ENCODE results near the gene BRSK1. TPM values are rescaled to one million over a fixed set of nuclear protein-coding genes. Genes with fewer than 3 reads are reported as not detected.

Gene BRSK1
- total RNA-seq, 4 donors from 2014 or later = 0.68 to 2.3 (median 1.6) TPM

DNA sequence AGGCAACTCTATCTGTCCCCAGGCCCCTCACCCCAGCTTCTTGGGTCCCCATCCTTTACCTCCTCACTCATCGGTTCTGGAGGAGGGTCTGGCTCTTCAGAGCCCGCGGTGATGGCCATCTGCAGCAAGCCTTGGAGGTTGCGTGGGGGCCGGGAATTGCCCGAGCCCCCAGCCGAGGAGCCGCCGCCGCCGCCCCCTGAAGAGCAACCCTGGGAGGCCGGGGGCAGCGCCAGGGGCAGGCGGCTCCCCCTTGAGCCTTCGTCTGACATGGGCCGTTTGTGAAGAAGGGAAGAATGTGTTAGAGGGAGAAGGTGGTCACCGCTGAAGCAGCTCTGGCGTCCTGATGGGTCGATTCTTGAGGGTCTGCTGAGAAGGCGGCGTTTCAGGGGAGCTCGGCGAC is 4.5 kb upstream of the BRSK1 start:
- 8% methylated on average over 22 of the region's 23 CpGs for WGBS
- TF ChIP-seq POLR2A (IDR thresholded peaks at IDR 0.05) (no peak), CTCF (IDR thresholded peaks at IDR 0.05) (no peak), POLR2AphosphoS5 (IDR thresholded peaks at IDR 0.05) (no peak), EP300 (IDR thresholded peaks at IDR 0.05) (no peak)

DNA sequence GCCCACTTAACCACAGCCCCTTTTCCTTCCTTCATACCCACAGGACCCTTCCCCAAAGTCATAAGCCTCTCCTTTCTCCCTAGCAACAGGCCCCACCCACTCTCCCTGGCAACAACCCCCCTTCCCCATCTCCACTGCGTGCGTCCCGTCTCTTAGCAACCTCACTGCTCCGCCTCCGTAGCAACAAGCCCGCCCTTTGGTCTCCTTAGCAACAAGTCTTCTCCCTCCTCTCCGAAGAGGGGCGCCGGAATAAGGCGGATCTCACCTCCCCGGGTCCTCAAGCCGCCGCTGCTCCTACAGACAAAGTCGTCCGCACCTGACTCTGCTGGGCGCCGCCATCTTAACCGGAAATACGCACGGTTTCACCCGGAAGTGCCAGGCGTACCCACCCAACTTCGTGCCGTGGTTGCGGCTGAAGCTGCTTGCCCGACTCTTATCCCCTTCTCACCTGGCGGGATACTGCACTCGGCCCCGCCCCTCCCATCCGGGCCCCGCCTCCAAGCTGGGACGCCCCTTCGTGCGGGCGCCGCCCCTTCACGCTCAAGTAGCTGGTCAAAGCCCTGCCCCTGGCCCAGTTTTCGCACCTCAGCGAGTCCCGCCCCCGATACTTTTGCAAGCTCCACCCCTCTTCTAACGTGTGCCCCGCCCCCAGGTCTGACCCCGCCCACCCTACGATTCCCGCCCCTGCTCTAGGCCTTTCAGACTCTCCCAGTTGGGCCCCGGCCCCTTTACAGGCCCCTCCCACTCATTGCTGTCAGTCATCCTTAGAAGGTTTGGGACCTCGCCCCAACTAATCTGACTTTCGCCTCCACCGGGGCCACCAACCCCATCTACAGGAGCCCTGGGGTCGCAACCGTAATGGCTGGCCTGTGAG is 3.8 kb upstream of the BRSK1 start, which contains the start of gene HSPBP1:
TSS of gene HSPBP1 (minus strand) at position 341 of the 874 bp plus-strand sequence. CDS start 502 bp downstream, outside the sequence.
- peak within 1 kb of the TSS; percentile 73 for H3K27ac ChIP-seq
- peak; percentile 95 to 96 for DNase-seq (ENCODE audit: low spot score in 2 of 2)
- H3K4me1 ChIP-seq = peaks cover 28% of the 10 kb centered on the region
- peaks cover 21% of the 10 kb centered on the region for H3K36me3 ChIP-seq
- 5% methylated on average over 47 of the region's 52 CpGs for WGBS
- H3K9me3 ChIP-seq = no peaks in the 10 kb centered on the region
- TF ChIP-seq CTCF (IDR thresholded peaks at IDR 0.05) (no peak), EP300 (IDR thresholded peaks at IDR 0.05) (no peak), POLR2A (IDR thresholded peaks at IDR 0.05) (no peak), POLR2AphosphoS5 (IDR thresholded peaks at IDR 0.05) (no peak)
- peaks cover 22% of the 10 kb centered on the region for H3K27me3 ChIP-seq
- peak within 1 kb of the TSS; percentile 85 for H3K4me3 ChIP-seq

More for the DNA sequence above, 4.5 kb upstream of the BRSK1 start:
- Histone ChIP-seq H3K9me3 (no peaks in the 10 kb centered on the region), H3K27me3 (peaks cover 20% of the 10 kb centered on the region), H3K4me1 (peaks cover 27% of the 10 kb centered on the region), H3K36me3 (peaks cover 22% of the 10 kb centered on the region), H3K4me3 (peak overlapping the region; percentile 85), H3K27ac (peak overlapping the region; percentile 73)
- DNase-seq (ENCODE audit: low spot score in 2 of 2) = no peak

- peaks cover 22% of the 10 kb centered on the region for H3K4me1 ChIP-seq
- no peaks in the 10 kb centered on the region for H3K36me3 ChIP-seq
- WGBS = 57% methylated on average over 1 of the region's 16 CpGs
- TF ChIP-seq POLR2AphosphoS5 (IDR thresholded peaks at IDR 0.05) = no peak
- no peak for TF ChIP-seq CTCF (IDR thresholded peaks at IDR 0.05)
- no peak for TF ChIP-seq POLR2A (IDR thresholded peaks at IDR 0.05)
- TF ChIP-seq EP300 (IDR thresholded peaks at IDR 0.05) = no peak
- no peak for DNase-seq (ENCODE audit: low spot score in 2 of 2)
- peak overlapping the region; percentile 41 for H3K27ac ChIP-seq
- H3K9me3 ChIP-seq = no peaks in the 10 kb centered on the region
- peaks cover 22% of the 10 kb centered on the region for H3K27me3 ChIP-seq
- peak overlapping the region; percentile 50 for H3K4me3 ChIP-seq
Observed at GRCh38 chr19:55284405-55285058, 735 bp downstream of the BRSK1 start.

DNA sequence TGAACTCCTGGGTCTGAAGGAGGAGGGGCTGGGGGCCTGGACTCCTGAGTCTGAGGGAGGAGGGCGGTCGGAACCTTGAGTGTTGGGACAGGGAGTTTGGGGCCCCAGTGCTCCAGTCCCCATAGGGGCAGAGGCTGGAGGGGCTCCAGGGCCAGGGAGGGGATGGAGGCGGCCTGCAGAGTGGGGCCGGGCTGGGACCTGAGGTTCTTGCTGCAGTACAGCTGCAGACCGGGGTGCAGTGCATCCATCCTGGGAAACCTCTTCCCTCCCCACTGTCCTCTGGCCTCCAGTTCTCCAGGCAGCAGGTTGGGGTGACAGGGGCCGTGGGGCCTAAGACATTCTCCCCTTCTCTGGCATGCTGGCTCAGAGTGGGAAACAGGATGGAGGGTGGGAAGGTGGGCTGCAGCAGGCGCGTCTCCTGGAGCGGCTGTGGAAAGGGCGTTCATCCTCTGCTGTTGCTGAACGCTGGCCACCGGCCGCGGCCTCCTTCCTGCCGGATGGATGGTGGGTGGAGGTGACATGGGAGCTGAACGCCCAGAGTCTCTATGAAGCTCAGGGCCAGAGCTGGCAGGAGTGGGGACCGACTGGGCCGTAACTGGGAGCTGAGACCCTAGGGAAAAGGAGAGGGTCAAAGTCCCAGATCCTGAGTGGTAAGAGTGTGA is 1.6 kb downstream of the BRSK1 start:
- 73% methylated on average over 5 of the region's 18 CpGs for WGBS
- Histone ChIP-seq H3K9me3 (no peaks in the 10 kb centered on the region), H3K27me3 (peaks cover 22% of the 10 kb centered on the region), H3K4me1 (peaks cover 15% of the 10 kb centered on the region), H3K4me3 (no peak overlapping the region), H3K27ac (no peak overlapping the region), H3K36me3 (no peaks in the 10 kb centered on the region)
- TF ChIP-seq EP300 (IDR thresholded peaks at IDR 0.05) (no peak), CTCF (IDR thresholded peaks at IDR 0.05) (no peak), POLR2AphosphoS5 (IDR thresholded peaks at IDR 0.05) (no peak), POLR2A (IDR thresholded peaks at IDR 0.05) (no peak)
- DNase-seq (ENCODE audit: low spot score in 2 of 2) = no peak
